Mucosa of descending colon (tissue), 3 donors: Measurements from ENCODE around the gene MICAL3. TPM values are rescaled to one million over a fixed set of nuclear protein-coding genes. Genes with fewer than 3 reads are reported as not detected.

ENCODE experiments used
- ATAC-seq: fragments of 200-7000 bp; cut with Tn5 transposase; one replicate; pipeline ENCODE4 v1.9.1; 2020; ENCODE audit warnings: mild to moderate bottlenecking, moderate library complexity
- DNase-seq, 3 donors: peaks; one replicate each; pipeline ENCODE4 v3.0.0-alpha.2; 2020
- H3K36me3 ChIP-seq: fragments of 200-600 bp; one replicate; pipeline ENCODE4 v1.8.0; 2021; ENCODE audit warnings: low read depth, mild to moderate bottlenecking
- H3K4me1 ChIP-seq: fragments of 200-600 bp; one replicate; pipeline ENCODE4 v1.8.0; 2021; ENCODE audit warnings: low read depth, mild to moderate bottlenecking
- H3K4me3 ChIP-seq: fragments of 200-600 bp; one replicate; pipeline ENCODE4 v1.8.0; 2021; ENCODE audit warnings: mild to moderate bottlenecking
- H3K9me3 ChIP-seq: fragments of 200-600 bp; one replicate; pipeline ENCODE4 v1.8.0; 2021; ENCODE audit warnings: mild to moderate bottlenecking
- intact Hi-C, 2 donors: fragments of 100-400 bp; cut with DNase I in 1 of 2; cut with micrococcal nuclease in 1 of 2; formaldehyde crosslinking; loops; one replicate each; pipeline versions ENCODE4 v1.11.0 to v1.11.1; 2022; cut with DNase I, micrococcal nuclease
- total RNA-seq, 3 donors: library from RNA; stranded (reverse); fragmentation: NEBNext Ultra II Directional in 2 of 3; extraction: Animal tissue kit (Norgen Biotek cat#: 25700) in 2 of 3; gene quantifications; one replicate each; pipeline versions ENCODE4 v1.2.1 to v1.2.4, GENCODE V29; 2021 to 2023
- TF ChIP-seq, protein P1 (sequence below): fragments of 200-600 bp; IDR thresholded peaks from one replicate; pipeline ENCODE4 v1.8.0; 2022; ENCODE audit warnings: antibody characterized with exemption, mild to moderate bottlenecking
- donor health status: DM: no; HTN: no; CAD: no; lungs with moderate emphysema.
- donor health status: DM: no; HTN: no; CAD: no.
- donor health status: DM: no; HTN: yes; CAD: no.

Gene MICAL3
- total RNA-seq, 3 donors from 2014 or later = 75.8 to 135 (median 129) TPM

DNA sequence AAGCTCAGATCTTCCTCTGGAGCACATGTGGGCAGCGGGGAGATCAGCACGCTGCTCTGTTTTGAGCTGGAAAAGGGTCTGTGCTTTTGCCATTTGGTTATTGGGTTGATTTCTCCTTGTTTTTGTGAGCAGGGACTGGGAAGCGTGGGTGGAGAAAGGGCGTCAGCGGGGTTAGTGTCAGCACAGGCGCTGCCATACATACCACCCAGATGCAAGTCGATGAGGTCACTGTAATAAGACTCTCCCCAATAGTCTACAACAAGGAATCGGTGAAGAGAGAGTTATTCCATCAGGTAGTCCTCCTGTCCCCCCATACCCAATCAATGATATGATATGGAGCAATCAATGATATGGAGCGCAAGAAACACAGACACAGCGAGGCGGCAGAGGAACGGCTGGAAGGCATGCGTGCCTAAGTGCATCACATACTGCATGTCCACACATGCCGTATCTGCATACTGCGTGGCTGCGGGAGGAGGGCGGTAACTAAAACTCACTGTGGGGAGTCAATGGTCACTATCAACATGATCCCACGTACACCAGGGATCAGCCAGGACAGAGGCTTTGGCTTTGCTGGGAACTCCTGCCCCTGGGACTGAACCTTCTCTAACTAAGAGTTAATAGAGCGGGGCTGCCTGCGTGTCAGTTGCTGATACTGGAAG lies 220.6 kb downstream of the MICAL3 start:
- ATAC-seq (no peak), DNase-seq (no peak)
- TF ChIP-seq, protein P1, sequence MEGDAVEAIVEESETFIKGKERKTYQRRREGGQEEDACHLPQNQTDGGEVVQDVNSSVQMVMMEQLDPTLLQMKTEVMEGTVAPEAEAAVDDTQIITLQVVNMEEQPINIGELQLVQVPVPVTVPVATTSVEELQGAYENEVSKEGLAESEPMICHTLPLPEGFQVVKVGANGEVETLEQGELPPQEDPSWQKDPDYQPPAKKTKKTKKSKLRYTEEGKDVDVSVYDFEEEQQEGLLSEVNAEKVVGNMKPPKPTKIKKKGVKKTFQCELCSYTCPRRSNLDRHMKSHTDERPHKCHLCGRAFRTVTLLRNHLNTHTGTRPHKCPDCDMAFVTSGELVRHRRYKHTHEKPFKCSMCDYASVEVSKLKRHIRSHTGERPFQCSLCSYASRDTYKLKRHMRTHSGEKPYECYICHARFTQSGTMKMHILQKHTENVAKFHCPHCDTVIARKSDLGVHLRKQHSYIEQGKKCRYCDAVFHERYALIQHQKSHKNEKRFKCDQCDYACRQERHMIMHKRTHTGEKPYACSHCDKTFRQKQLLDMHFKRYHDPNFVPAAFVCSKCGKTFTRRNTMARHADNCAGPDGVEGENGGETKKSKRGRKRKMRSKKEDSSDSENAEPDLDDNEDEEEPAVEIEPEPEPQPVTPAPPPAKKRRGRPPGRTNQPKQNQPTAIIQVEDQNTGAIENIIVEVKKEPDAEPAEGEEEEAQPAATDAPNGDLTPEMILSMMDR = no peak
- Histone ChIP-seq H3K36me3 (peaks cover 8% of the 10 kb centered on the region), H3K4me1 (no peaks in the 10 kb centered on the region), H3K9me3 (no peaks in the 10 kb centered on the region), H3K4me3 (no peak overlapping the region)
- intact Hi-C loops = no loop called here

- ATAC-seq = no peak
- Histone ChIP-seq H3K4me1 (no peaks in the 10 kb centered on the region), H3K9me3 (no peaks in the 10 kb centered on the region), H3K36me3 (no peaks in the 10 kb centered on the region), H3K4me3 (no peak overlapping the region)
- intact Hi-C loops = no loop called here
- TF ChIP-seq, protein P1 = no peak
- no peak for DNase-seq
Observed at GRCh38 chr22:17802822-17803221, 221.5 kb downstream of the MICAL3 start.

- intact Hi-C loops = no loop called here
- H3K36me3 ChIP-seq = no peaks in the 10 kb centered on the region
Observed at GRCh38 chr22:17802411-17802810, 221.9 kb downstream of the MICAL3 start.

GRCh38 chr22:17797721-17798559 lies 226.4 kb downstream of the MICAL3 start:
- H3K4me1 ChIP-seq = no peaks in the 10 kb centered on the region
- H3K4me3 ChIP-seq = no peak overlapping the region
- no peak for DNase-seq
- no peaks in the 10 kb centered on the region for H3K9me3 ChIP-seq
- intact Hi-C loops = no loop called here
- ATAC-seq = peak; percentile 17
- TF ChIP-seq, protein P1 = no peak
- no peaks in the 10 kb centered on the region for H3K36me3 ChIP-seq

More at GRCh38 chr22:17802411-17802810, 221.9 kb downstream of the MICAL3 start:
- TF ChIP-seq, protein P1 = no peak
- ATAC-seq (no peak), DNase-seq (no peak)
- H3K9me3 ChIP-seq = no peaks in the 10 kb centered on the region
- no peak overlapping the region for H3K4me3 ChIP-seq
- H3K4me1 ChIP-seq = no peaks in the 10 kb centered on the region

DNA sequence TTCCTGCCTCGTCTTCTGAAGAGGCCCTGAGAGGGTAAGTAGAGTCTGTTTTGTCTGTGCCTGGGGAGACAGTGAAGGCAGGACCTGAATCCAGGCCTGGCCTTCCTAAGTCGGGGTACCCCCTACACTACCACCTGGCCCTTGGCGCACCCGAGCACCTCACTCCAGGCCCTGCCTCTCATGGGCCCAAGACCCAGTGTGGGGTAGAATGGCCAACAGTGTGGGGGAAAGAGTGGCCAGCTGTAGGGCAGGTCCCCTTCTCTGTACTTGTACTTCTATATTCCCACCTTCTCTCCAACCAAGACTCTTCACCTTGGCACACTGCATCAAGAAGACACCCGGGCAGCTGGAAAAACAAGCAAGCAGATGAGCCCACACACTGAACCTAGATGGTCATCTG lies 227.7 kb downstream of the MICAL3 start:
- no peak for DNase-seq
- H3K4me3 ChIP-seq = no peak overlapping the region
- no peaks in the 10 kb centered on the region for H3K4me1 ChIP-seq
- intact Hi-C loops = no loop called here
- TF ChIP-seq, protein P1 = no peak
- no peaks in the 10 kb centered on the region for H3K36me3 ChIP-seq
- no peaks in the 10 kb centered on the region for H3K9me3 ChIP-seq
- no peak for ATAC-seq
